HepG2 (cell line): ENCODE results near the gene CTCF. TPM values are rescaled to one million over a fixed set of nuclear protein-coding genes. Genes with fewer than 3 reads are reported as not detected.
A peak's percentile ranks its signal among the peaks of the same experiment; 100 is the strongest.

Experiments
- EEA1 ChIP-seq: sonication (generic); formaldehyde crosslinking; IDR thresholded peaks from 2 replicates; pipeline ENCODE4 v1.5.1; 2020; ENCODE audit warnings: mild to moderate bottlenecking, missing genetic modification reagents, borderline replicate concordance
- GATAD1 ChIP-seq: IDR thresholded peaks from 2 replicates; pipeline ENCODE4 v1.6.1; 2016; ENCODE audit warnings: missing genetic modification reagents, missing compliant biosample characterization
- GLI4 ChIP-seq: sonication (generic); formaldehyde crosslinking; IDR thresholded peaks from 2 replicates; pipeline ENCODE4 v1.5.1; 2020; ENCODE audit warnings: missing genetic modification reagents, mild to moderate bottlenecking, moderate library complexity, borderline replicate concordance
- MAZ ChIP-seq, 2 experiments: sonication (generic) in 1 of 2; formaldehyde crosslinking in 1 of 2; IDR thresholded peaks; 2 replicates each; pipeline versions ENCODE4 v1.5.0 to v1.6.1; 2012 to 2020; ENCODE audit warnings: low read depth in 2 of 2, mild to moderate bottlenecking in 2 of 2, borderline replicate concordance in 1 of 2, improper control_type of control experiment in 1 of 2, low read length in 1 of 2, missing genetic modification reagents in 1 of 2, moderate library complexity in 1 of 2
- NFE2L1 ChIP-seq: sonication (generic); formaldehyde crosslinking; IDR thresholded peaks from 2 replicates; pipeline ENCODE4 v1.4.0; 2020; ENCODE audit warnings: missing genetic modification reagents, mild to moderate bottlenecking, borderline replicate concordance
- NONO ChIP-seq, 2 experiments: fragments of 450-650 bp in 1 of 2; sonication (generic) in 1 of 2; formaldehyde crosslinking in 1 of 2; IDR thresholded peaks in 1 of 2; conservative IDR thresholded peaks in 1 of 2; 2 replicates each; pipeline versions ENCODE4 v1.6.1 to v1.8.0; 2017 to 2022; ENCODE audit warnings: mild to moderate bottlenecking in 1 of 2, missing genetic modification reagents in 1 of 2, moderate library complexity in 1 of 2
- RXRA ChIP-seq: sonication (generic); formaldehyde crosslinking; IDR thresholded peaks from 2 replicates; pipeline ENCODE4 v1.5.1; 2020; ENCODE audit warnings: missing genetic modification reagents
- SIN3A ChIP-seq: IDR thresholded peaks from 2 replicates; pipeline ENCODE4 v1.6.1; 2011; ENCODE audit warnings: low read depth, mild to moderate bottlenecking, control low read depth, low read length, borderline replicate concordance
- SMAD3 ChIP-seq: sonication (generic); formaldehyde crosslinking; IDR thresholded peaks from 2 replicates; pipeline ENCODE4 v1.4.0; 2020; ENCODE audit warnings: missing genetic modification reagents
- SP2 ChIP-seq: sonication (generic); formaldehyde crosslinking; IDR thresholded peaks from 2 replicates; pipeline ENCODE4 v1.5.1; 2020; ENCODE audit warnings: mild to moderate bottlenecking, missing genetic modification reagents
- YY1 ChIP-seq: IDR thresholded peaks from 2 replicates; pipeline ENCODE4 v1.6.1; 2011; ENCODE audit warnings: low read length, low read depth, moderate library complexity, mild to moderate bottlenecking; ENCODE audit not compliant: insufficient read depth, insufficient replicate concordance
- ZNF225 ChIP-seq: sonication (generic); formaldehyde crosslinking; IDR thresholded peaks from 2 replicates; pipeline ENCODE4 v1.4.0; 2020; ENCODE audit warnings: mild to moderate bottlenecking, missing genetic modification reagents
- ZNF670 ChIP-seq: sonication (generic); formaldehyde crosslinking; IDR thresholded peaks from 2 replicates; pipeline ENCODE4 v1.8.0; 2022; ENCODE audit warnings: mild to moderate bottlenecking, missing genetic modification reagents, borderline replicate concordance
- polyA plus RNA-seq, 8 experiments: library from polyadenylated mRNA; depleted of rRNA in 3 of 8; stranded (reverse) in 7 of 8; unstranded in 1 of 8; fragments of >200 nt; fragmentation: Illumina TruSeq in 4 of 8; extraction: Trizol in 4 of 8; gene quantifications; 2 replicates each; pipeline versions ENCODE4 v1.2.1 to v1.2.3, GENCODE V29; 2011 to 2016; ENCODE audit warnings: low read depth in 4 of 8, missing spikeins in 1 of 8, mixed read lengths in 1 of 8; ENCODE audit not compliant: insufficient read depth in 1 of 8
- total RNA-seq, 5 experiments: library from RNA; depleted of rRNA; stranded (reverse); fragments of >200 nt; fragmentation: Illumina TruSeq; extraction: Trizol; gene quantifications; 2 replicates each; pipeline ENCODE4 v1.2.3, GENCODE V29; 2016; ENCODE audit warnings: low read depth in 1 of 5
- TF ChIP-seq, protein P1 (sequence below): sonication (generic); formaldehyde crosslinking; IDR thresholded peaks from 2 replicates; pipeline ENCODE4 v1.5.0; 2020; ENCODE audit warnings: missing genetic modification reagents, mild to moderate bottlenecking, borderline replicate concordance
- TF ChIP-seq, protein P2 (sequence below): sonication (generic); formaldehyde crosslinking; IDR thresholded peaks from 2 replicates; pipeline ENCODE4 v1.4.0; 2020; ENCODE audit warnings: missing genetic modification reagents, borderline replicate concordance
- TF ChIP-seq, protein P3 (sequence below): sonication (generic); formaldehyde crosslinking; conservative IDR thresholded peaks from 2 replicates; pipeline ENCODE4 v1.8.0; 2022; ENCODE audit warnings: missing genetic modification reagents
- TF ChIP-seq, protein P4 (sequence below): sonication (generic); formaldehyde crosslinking; conservative IDR thresholded peaks from 2 replicates; pipeline ENCODE4 v1.8.1; 2023; ENCODE audit warnings: missing genetic modification reagents

CTCF gene
- total and polyA plus RNA-seq, 2 of the 13 experiments (the other 11 are each of a cell fraction or from before 2014, with no cell fraction given), result 19.5 to 37.5 TPM

DNA sequence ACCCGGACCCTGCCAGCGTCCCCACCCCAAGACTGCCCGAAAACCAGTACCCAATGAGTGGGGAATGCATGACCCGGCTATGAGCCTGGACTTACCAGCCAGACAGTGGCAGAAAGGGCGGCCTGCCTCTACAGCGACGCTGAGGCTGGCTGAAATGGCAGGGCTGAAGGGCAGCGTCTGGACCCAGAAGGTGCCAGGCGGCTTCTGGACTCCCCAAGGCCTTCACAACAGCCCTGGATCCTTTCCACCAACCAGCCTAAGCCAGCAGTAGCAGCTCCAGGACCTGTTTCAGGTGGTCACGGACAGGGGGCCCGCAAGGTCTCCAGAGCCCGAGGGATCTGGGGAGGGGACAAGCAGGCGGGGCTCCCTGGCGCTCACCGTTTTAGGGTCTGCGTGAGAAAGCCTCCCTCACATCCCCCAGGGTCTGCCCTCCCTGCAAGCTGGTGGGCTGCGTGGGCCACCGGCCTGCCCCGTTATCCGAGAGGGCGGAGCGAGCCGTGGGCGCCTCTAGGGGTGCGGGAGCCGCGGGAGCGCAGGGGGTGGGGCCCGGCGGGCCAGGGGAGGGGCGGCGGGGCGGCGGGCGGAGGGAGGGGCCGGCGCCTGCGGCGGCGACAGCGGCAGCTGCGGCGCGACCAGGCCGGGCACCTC is 34.0 kb upstream of the CTCF start, which contains the start of gene RIPOR1 (continued):
- TF ChIP-seq, protein P1, sequence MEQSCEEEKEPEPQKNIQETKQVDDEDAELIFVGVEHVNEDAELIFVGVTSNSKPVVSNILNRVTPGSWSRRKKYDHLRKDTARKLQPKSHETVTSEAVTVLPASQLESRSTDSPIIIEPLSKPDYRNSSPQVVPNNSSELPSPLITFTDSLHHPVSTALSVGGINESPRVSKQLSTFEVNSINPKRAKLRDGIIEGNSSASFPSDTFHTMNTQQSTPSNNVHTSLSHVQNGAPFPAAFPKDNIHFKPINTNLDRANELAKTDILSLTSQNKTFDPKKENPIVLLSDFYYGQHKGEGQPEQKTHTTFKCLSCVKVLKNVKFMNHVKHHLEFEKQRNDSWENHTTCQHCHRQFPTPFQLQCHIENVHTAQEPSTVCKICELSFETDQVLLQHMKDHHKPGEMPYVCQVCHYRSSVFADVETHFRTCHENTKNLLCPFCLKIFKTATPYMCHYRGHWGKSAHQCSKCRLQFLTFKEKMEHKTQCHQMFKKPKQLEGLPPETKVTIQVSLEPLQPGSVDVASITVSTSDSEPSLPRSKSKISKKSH (CRISPR knock-in tag), result peak; percentile 62; the same call in 1 of the 2 replicates
- TF ChIP-seq, protein P2, sequence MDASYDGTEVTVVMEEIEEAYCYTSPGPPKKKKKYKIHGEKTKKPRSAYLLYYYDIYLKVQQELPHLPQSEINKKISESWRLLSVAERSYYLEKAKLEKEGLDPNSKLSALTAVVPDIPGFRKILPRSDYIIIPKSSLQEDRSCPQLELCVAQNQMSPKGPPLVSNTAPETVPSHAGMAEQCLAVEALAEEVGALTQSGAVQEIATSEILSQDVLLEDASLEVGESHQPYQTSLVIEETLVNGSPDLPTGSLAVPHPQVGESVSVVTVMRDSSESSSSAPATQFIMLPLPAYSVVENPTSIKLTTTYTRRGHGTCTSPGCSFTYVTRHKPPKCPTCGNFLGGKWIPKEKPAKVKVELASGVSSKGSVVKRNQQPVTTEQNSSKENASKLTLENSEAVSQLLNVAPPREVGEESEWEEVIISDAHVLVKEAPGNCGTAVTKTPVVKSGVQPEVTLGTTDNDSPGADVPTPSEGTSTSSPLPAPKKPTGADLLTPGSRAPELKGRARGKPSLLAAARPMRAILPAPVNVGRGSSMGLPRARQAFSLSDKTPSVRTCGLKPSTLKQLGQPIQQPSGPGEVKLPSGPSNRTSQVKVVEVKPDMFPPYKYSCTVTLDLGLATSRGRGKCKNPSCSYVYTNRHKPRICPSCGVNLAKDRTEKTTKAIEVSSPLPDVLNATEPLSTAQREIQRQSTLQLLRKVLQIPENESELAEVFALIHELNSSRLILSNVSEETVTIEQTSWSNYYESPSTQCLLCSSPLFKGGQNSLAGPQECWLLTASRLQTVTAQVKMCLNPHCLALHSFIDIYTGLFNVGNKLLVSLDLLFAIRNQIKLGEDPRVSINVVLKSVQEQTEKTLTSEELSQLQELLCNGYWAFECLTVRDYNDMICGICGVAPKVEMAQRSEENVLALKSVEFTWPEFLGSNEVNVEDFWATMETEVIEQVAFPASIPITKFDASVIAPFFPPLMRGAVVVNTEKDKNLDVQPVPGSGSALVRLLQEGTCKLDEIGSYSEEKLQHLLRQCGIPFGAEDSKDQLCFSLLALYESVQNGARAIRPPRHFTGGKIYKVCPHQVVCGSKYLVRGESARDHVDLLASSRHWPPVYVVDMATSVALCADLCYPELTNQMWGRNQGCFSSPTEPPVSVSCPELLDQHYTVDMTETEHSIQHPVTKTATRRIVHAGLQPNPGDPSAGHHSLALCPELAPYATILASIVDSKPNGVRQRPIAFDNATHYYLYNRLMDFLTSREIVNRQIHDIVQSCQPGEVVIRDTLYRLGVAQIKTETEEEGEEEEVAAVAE (CRISPR knock-in tag), result no peak
- TF ChIP-seq ZNF225 (CRISPR knock-in tag) (peak; percentile 30; the same call in 1 of the 2 replicates), NFE2L1 (CRISPR knock-in tag) (peak; percentile 45; the same call in 1 of the 2 replicates), GATAD1 (0 out of 2 replicates have a peak, but pooled peaks have one; percentile 2), YY1 (peak; percentile 19), MAZ (IDR thresholded peaks at IDR 0.05; ENCODE audit: borderline replicate concordance, low read depth, low read length) (peak; percentile 49; the same call in 1 of the 2 replicates), MAZ (CRISPR knock-in tag; IDR thresholded peaks at IDR 0.05; ENCODE audit: low read depth) (peak; percentile 51; the same call in 1 of the 2 replicates), EEA1 (0 out of 2 replicates have a peak, but pooled peaks have one; percentile 70), SP2 (CRISPR knock-in tag) (peak; percentile 13; the same call in 1 of the 2 replicates), RXRA (CRISPR knock-in tag) (0 out of 2 replicates have a peak, but pooled peaks have one; percentile 39), SIN3A (no peak; the same call in 1 of the 2 replicates), SMAD3 (CRISPR knock-in tag) (0 out of 2 replicates have a peak, but pooled peaks have one; percentile 21), GLI4 (CRISPR knock-in tag) (0 out of 2 replicates have a peak, but pooled peaks have one; percentile 0), ZNF670 (CRISPR knock-in tag) (no peak), NONO (IDR thresholded peaks at IDR 0.05) (no peak), NONO (CRISPR knock-in tag; conservative IDR thresholded peaks at IDR 0.05) (peak; percentile 16; the same call in 1 of the 2 replicates)
- TF ChIP-seq, protein P3, sequence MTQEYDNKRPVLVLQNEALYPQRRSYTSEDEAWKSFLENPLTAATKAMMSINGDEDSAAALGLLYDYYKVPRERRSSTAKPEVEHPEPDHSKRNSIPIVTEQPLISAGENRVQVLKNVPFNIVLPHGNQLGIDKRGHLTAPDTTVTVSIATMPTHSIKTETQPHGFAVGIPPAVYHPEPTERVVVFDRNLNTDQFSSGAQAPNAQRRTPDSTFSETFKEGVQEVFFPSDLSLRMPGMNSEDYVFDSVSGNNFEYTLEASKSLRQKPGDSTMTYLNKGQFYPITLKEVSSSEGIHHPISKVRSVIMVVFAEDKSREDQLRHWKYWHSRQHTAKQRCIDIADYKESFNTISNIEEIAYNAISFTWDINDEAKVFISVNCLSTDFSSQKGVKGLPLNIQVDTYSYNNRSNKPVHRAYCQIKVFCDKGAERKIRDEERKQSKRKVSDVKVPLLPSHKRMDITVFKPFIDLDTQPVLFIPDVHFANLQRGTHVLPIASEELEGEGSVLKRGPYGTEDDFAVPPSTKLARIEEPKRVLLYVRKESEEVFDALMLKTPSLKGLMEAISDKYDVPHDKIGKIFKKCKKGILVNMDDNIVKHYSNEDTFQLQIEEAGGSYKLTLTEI (CRISPR knock-in tag), result no peak
- TF ChIP-seq, protein P4, sequence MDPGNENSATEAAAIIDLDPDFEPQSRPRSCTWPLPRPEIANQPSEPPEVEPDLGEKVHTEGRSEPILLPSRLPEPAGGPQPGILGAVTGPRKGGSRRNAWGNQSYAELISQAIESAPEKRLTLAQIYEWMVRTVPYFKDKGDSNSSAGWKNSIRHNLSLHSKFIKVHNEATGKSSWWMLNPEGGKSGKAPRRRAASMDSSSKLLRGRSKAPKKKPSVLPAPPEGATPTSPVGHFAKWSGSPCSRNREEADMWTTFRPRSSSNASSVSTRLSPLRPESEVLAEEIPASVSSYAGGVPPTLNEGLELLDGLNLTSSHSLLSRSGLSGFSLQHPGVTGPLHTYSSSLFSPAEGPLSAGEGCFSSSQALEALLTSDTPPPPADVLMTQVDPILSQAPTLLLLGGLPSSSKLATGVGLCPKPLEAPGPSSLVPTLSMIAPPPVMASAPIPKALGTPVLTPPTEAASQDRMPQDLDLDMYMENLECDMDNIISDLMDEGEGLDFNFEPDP, result no peak
